NOMO-1 treated with dmso at 0.1 percent for 144 hours (cell line): ENCODE measurements around the gene CCSER2.
"Not testable (repeated sequence)": the region's sequence is repeated elsewhere in the genome, so short reads cannot be mapped to it uniquely, and the experiment has no call there.

Experiments
- DNase-seq: peaks from one replicate; lab custom pipeline; 2025; ENCODE audit not compliant: unreplicated experiment; lab: John Stamatoyannopoulos, UW

The CCSER2 gene

DNA sequence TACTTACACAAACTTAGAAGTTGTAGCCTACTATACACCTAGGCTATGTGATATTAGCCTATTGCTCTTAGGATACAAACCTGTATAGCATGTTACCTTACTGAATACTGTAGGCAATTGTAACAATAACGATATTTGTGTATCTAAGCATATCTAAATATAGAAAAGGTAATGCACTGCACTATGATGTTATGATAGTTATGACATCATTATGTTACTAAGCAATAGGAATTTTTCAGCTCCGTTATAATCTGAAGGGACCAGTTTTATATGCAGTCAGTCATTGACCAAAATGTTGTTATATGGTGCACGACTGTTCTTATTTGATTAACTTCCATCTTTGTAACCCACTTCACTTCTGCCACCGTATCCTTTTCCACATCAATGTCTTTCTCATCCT, 62.0 kb downstream of the CCSER2 start:
- no peak for DNase-seq

DNA sequence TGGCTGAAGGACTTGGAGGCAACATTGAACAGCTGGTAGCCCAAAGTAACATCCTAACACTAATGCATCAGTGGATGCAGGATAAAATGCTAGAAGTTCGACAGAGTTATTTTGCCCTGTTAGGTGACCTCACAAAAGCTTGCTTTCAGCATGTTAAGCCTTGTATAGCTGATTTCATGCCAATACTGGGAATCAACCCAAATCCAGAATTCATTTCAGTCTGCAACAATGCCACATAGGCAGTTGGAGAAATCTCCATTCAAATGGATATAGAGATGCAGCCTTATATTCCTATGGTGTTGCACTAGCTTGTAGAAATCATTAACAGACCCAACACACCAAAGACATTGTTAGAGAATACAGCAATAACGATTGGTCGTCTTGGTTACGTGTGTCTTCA, 62.9 kb downstream of the CCSER2 start:
- no peak for DNase-seq

DNA sequence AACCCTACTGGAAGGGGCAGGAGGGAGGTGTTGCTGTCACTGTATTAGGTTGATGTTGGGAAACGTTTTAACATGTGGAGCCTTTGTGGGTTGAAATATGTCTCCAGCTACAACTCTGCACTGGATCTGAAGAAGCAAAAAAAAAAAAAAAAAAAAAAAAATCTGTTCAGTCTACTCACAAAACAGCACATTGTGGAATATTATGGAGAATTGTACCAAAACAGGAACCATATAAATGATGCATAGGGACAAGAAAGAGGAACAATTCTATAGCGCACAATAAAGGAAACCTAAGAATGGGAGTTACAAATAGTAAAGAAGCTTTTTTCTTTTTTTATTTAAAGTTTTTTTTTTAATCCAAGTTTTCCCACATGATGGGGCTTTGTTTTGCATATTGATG, 63.8 kb downstream of the CCSER2 start:
- DNase-seq = no peak

DNA sequence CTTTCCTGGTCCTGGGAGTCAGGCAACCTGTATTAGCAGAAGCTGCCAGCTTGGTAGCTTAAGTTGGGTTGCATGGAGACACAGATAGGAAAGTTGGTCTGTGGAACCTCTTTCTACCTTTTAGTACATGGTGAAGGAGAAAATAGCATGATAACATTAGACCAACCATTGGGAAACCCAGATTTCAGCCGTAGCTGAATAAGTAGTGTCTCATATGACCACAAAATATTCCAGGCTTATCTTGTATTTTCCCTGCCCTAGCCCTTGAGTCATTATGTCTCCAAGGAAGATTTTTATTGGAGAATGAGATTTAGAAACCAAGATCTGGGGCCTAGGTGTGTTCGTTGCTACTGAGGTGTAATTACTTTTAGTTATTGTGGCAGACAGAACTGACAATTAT, 67.2 kb downstream of the CCSER2 start:
- DNase-seq = no peak

DNA sequence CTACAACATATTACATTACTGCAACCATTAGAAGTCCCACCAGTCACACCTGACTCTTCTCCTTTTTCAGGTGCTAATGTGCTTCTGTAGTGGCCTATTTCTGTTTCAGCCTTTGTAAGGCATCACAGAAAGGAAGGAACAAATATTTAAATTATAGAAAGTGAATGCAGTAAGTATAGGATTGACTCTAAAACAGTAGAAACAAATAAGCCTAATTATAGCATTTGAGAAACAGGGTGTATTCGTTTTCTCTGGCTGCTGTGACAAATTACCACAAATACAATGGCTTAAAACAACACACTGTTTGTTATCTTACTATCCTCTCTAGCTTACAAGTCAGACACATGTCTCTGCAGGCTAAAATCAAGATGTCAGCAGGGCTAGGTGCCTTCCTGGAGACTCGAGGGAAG, 69.4 kb downstream of the CCSER2 start:
- DNase-seq = no peak

DNA sequence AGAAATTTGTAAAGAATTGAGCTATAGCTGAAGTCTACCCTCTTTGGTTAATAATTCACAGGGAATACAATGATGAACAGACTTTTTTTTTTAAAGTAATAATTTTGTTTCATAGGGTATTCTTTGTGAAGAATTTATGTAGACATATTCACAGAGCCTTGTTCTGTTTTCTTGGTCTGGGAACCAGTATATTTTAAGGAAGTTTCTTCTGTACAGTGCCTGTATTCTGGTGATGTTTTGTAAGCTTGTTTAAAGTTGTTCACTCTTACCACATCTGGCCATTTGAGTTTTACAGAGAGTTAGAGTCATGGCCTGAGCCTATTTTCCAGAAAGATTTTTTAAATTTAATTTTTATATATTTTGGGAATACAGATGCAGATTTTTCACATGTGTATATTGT, 70.3 kb downstream of the CCSER2 start:
- DNase-seq = no peak

DNA sequence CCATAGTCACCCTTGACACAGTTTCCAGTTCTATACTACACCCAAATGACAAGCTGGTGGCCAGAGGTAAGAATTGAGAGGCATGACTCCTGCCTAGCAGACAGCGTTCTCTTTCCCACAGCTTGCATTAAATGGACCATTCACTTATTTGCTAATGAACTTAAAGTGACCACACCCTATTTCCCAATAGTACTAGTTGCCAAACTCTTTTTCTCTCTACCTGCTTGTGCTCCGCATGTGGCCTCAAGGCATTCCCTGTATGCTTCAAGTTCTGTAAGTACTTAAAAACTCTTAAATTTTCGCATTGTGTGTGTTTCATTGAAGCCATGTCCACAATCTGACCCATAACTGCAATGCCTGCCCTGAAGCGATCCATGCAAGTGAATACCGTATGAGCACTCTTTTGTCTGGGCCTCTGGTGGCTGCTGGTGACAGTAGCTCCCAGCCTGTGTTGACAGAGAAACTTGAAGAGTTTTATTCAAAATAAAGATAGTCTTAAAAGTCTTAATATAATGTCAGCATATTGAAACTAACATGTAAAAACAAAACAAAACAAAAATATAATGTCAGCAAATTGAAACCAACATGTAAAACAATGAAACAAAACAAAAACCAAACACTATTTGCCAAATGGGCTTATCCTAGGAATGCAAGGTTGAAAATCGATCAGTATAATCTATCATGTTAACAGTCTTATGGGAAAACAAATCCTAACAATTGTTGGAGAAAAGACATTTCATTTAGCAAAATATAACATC, 73.6 kb downstream of the CCSER2 start:
- no peak for DNase-seq

DNA sequence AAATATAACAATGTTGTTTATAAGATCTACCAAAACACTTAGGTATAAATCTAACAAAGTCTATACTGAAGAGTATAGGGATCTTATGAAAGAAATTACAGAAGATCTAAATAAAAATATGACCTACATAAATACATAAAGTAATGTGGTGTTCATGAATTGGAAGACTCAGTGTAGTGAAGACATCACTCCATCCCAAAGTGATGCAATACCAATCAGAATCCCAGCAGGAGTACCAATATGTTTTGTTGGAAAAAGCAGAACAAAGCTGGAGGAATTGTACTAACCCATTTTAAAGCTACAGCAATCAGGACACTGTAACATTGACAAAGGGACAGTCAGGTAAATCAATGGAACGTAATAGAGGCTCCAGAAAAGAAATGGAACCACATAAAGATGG, 76.4 kb downstream of the CCSER2 start:
- DNase-seq = no peak

DNA sequence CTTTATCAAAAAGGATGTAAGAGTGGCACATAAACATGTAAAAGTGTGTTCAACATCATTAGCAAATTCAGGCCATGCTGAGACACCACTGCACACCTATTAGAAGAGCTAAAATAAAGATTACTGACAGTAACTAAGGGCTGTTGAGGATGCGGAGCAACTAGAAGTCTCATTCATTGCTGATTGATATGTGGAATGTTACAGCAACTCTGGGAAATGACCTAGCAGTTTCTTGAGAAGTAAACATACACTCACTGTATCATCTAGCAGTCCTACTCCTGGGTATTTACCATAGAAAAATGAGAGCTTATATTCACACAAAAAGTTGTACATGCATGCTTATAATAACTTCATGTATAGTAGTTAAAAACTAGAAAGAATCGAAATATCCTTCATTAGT, 77.3 kb downstream of the CCSER2 start:
- DNase-seq = no peak

DNA sequence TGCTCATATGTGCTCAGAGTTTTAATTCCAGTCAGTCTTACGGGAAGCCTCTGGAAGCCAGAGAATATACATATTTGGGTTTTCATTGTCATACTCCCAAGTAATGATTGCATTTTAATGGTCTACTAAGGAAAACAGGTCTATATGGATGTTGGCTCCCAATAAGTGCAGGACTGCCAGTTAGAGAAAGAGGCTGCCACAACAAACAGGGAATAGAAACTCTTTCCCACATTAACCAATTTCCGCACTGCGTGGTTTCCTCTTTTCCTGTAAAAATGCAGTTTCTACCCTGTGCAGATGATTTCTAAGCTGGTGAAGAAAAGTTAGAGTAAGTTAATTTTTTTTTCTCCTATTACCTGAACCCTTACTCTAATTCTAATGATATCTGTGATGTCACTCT, 78.2 kb downstream of the CCSER2 start:
- no peak for DNase-seq

DNA sequence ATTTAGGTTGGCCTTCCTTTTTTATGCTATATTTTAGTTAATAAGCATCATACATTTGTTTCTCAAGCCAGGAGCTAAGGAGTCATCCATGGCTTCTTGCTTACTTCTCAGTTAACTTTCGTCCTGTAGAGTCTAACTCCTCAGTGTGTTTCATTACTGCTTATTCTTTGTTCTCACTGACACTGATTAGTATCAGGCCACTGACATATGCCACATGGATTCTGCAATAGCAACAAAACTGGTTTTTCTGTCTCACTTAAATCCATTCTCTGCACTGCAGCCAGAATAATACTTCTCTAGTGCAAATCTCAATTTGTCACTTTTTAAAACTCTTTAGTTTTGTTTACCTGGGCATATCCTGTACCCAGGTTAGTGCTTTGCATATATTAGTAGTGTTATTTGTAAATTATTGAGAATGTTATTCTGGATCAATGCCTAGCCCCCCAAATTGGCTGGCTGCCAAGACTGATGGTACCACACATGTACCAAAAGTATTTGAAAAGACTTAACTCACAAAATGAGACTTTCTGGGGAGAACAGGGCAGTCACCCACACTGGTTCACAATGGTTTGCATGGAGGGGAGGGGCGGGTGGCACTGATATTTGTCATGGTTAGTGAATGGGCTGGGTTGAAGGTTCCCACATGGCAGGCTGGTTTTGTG, 79.1 kb downstream of the CCSER2 start:
- no peak for DNase-seq

DNA sequence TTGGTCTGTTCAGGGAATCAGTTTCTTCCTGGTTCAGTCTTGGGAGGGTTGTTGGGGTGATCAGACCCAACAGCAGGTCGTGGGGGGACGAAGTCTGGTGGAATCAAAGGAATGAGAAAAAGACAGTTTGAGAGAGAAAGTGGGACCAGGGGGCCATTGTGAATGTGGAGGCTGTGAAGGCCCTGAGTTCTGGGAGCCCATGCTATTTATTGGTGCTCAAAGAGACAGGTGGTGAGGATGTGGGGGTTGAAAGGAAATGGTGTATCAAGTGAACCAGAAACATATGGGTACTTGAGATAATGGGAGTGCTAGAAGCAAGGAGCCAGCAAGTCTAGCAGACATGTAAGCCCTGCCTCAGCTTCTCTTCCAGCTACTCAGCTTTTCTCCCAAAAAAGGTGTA, 84.1 kb downstream of the CCSER2 start:
- no peak for DNase-seq

DNA sequence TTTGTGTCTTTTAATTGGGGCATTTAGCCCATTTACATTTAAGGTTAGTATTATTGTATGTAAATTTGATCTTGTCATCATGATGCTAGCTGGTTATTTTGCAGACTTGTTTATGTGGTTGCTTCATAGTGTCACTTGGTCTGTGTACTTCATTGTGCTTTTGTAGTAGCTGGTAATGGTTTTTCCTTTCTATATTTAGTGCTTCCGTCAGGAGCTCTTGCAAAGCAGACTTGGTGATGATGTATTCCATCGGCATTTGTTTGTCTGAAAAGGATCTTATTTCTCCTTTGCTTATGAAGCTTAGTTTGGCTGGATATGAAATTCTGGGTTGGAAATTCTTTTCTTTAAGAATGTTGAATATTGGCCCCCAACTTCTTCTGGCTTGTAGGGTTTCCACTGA, 85.7 kb downstream of the CCSER2 start:
- not testable (repeated sequence) for DNase-seq

DNA sequence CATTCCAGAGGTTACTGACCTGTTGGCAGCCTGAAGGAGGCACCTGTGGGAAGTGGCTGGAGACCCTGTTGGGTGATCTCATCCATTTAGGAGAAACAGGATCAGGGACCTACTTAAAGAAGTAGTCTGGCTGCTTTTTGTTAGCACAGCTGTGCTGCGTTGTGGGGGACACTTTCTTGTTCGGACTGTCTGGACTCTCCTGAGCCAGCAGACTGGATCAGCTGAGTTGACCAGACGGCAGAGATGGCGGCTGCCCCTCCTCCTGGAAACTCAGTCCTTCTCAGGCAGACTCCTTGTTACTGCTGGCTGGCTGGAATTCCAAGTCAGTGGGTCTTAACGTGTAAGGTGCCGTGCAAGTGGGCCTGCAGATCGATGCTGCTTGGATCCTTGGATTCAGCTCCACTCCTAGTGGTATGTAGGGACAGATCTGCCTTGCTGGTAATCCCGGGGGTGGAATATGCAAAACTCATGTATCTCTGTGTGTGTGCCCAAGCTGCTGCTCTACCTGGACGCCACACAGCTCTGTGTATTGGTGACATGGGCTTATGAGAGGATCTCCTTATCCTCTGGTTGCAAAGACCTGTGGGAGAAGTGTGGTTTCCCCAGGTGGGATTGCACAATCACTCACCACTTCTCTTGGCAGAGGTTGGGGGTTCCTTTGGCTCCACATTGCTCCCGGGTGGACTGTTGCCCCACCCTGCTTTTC, 87.3 kb downstream of the CCSER2 start:
- no peak for DNase-seq

DNA sequence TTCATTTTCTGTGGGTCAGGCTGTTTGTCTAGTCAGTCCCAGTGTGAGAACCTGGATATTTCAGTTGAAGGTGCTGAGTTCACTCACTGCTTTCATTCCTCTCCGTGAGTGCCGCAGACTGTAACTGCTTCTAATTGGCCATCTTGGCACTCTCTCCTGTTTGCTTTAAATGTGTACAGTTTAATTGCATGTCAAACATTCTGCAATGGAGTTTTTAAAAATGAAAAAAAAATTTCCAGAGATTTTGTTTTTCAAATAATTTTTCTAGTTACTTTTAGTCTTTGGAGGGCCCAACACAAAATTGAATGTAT, 87.8 kb downstream of the CCSER2 start:
- DNase-seq = no peak

DNA sequence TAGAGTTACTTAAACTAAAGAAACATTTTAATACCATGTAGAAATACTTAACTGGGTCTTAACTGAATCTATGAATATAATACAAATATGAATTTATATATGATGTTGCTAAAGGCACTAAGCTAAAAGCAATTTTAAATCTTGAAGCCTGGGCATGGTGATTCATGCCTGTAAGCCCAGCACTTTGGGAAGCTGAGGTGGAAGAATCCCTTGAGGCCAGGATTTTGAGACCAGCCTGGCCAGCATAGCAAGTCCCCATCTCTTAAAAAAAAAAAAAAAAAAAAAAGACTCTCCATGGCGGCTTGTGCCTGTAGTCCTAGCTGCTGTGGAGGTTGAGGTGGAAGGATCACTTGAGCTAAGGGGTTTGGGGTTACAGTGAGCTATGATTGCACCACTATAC, 95.3 kb downstream of the CCSER2 start:
- no peak for DNase-seq

DNA sequence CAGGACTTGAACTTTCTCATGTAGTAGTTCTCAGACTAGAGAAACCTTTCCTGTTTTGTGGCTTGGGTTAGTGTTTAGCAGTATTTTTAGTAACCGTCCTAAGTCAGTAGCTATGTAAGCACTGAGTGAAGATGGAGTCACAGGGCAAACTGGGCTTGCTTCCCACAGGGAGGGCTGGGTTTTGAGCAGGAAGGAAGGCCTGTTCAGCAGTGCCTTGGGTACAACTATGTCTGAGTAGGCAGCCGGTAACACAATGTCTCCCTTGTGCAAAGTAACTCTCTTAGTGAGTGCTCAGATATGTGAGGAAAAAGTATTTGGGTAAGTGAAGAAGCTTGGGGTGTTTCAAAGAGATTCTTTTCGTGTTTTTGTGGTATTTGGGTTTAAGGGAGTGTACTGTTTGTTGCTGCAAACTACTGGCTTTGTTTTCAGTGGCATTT, 96.4 kb downstream of the CCSER2 start:
- no peak for DNase-seq

DNA sequence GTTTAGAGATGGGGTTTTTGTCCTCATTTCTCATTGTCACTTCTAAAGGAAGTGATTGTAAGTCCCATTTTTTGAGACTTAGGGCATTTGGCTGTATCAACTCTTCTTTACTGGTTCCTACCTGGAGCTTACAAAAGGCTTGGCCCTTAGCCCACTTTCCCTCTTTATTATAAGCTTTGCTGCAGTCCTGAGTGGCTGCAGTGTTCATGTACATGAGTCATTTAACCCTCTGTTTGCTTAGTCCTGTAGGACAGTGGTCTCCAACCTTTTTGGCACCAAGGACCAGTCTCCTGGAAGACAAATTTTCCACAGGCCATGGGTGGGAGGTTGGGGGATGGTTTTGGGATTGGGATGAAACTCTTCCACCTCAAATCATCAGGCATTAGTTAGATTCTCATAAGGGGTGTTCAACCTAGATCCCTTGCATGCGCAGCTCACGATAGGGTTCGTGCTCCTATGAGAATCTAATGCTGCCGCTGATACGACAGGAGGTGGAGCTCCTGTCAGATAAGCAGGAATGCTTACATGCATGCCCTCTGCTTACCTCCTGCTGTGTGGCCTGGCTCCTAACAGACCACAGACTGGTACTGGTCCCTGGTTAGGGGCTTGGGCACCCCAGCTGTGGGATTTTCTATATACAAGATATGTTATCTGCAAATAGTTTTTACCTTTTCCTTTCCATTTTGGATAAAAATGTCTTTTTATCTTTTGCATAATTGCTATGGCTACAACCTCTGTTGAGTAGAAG, 99.7 kb downstream of the CCSER2 start:
- no peak for DNase-seq

DNA sequence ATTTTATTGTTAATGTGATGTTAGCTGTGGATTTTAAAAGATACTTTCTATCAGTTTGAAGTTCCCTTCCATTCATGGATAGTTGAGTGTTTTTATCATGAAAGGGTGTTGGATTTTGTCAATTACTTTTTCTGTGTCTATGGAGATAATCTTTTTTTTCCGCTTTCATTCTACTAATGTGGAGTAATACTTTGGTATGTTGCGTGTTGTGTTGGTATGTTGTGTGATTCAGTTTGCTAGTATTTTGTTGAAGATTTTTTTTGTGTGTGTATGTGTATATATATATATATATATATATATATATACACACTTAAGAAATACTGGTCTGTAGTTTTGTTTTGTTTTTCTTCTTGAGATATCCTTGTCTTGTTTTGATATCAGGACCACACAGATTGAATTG, 100.3 kb downstream of the CCSER2 start:
- DNase-seq = no peak

DNA sequence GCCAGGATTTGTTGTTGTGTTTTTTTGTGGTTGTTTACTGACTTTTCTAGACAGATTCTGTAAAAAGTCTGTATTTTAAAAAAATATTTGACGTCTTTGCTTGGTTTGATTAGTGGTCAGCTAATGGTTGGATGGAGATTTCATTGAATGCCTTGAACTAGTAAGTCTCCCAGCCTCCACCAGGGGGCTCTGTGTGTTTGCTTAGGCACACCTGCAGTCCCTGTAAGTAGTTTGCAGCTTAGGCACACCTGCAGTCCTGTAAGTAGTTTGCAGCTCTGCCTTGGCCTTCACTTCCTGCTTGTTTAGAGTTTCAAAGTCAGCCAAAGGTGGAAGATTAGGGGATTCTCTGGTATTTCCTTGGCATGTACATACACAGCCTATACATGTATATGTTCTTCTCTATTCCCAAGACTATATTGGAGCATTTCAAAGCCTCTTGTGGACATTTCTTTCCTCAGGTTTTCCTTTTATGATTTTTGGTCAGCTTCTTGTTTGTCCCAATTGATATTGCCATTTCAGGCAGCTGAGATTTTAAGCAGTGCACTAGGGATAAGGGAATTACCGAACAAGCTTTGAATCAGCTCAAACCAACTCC, 101.6 kb downstream of the CCSER2 start:
- DNase-seq = peak; percentile 0

DNA sequence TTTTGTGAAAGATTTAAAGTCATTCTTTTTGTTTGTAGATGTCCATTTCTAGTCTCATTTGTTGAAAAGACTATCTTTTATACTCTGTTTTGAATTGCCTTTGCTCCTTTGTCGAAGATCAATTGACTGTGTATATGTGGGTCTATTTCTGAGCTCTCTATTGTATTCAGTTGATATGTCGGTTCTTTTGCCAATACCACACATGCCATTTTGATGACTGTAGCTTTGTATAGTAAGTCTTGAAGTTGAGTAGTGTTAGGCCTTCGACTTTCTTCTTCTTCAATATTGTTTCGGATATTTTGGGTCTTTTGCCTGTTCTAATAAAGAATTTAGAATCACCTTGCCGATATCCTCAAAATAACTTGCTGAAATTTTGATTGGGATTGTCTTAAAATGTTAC, 104.5 kb downstream of the CCSER2 start:
- no peak for DNase-seq
